Esophagus muscularis mucosa (tissue), 4 donors: Measurements from ENCODE around the gene LRMDA. TPM values are rescaled to one million over a fixed set of nuclear protein-coding genes. Genes with fewer than 3 reads are reported as not detected.

Source experiments
- DNase-seq: peaks from one replicate; pipeline ENCODE4 v3.0.0-alpha.2; 2017; ENCODE audit errors: extremely low spot score
- H3K27ac ChIP-seq, 4 donors: fragments of 200-600 bp; sonication (generic); replicated peaks in 1 of 4; 1 replicate in 3 of 4; 2 replicates in 1 of 4; pipeline ENCODE4 v1.5.1; 2016 to 2019; ENCODE audit warnings: mild to moderate bottlenecking in 1 of 4
- H3K27me3 ChIP-seq, 4 donors: fragments of 200-600 bp; sonication (generic); one replicate each; pipeline versions ENCODE4 v1.5.1 to v1.6.0; 2016 to 2019
- H3K36me3 ChIP-seq, 4 donors: fragments of 200-600 bp; sonication (generic); one replicate each; pipeline ENCODE4 v1.5.1; 2016 to 2019
- H3K4me1 ChIP-seq, 4 donors: fragments of 200-600 bp; sonication (generic); one replicate each; pipeline ENCODE4 v1.5.1; 2016 to 2019
- H3K4me3 ChIP-seq, 4 donors: fragments of 200-600 bp; sonication (generic); 1 replicate in 2 of 4; 2 replicates in 2 of 4; pipeline ENCODE4 v1.5.1; 2016 to 2019; ENCODE audit warnings: mild to moderate bottlenecking in 4 of 4, moderate library complexity in 1 of 4
- H3K9me3 ChIP-seq, 4 donors: fragments of 200-600 bp; sonication (generic); 1 replicate in 3 of 4; 2 replicates in 1 of 4; pipeline ENCODE4 v1.5.1; 2016 to 2019
- EP300 ChIP-seq: sonication (generic); formaldehyde crosslinking; IDR thresholded peaks from one replicate; pipeline ENCODE4 v1.6.1; 2017; ENCODE audit warnings: antibody characterized with exemption
- POLR2A ChIP-seq: fragments of 450-650 bp; IDR thresholded peaks from one replicate; pipeline ENCODE4 v1.6.1; 2017; ENCODE audit warnings: antibody characterized with exemption, moderate library complexity, mild to moderate bottlenecking, low read depth
- POLR2AphosphoS5 ChIP-seq, 2 donors: sonication (generic); formaldehyde crosslinking; IDR thresholded peaks; one replicate each; pipeline ENCODE4 v1.6.1; 2017; ENCODE audit warnings: antibody characterized with exemption in 2 of 2
- WGBS: methylation state at CpG from one replicate; pipeline ENCODE4 v1.1.5; 2018; 5-methylcytosine and 5-hydroxymethylcytosine counted together
- intact Hi-C: fragments of 100-400 bp; cut with DNase I; formaldehyde crosslinking; loops from one replicate; pipeline ENCODE4 v1.15.1; 2023
- total RNA-seq, 4 donors: library from RNA; depleted of rRNA; stranded (reverse); fragments of >200 nt; gene quantifications; one replicate each; pipeline versions ENCODE4 v1.1.0 to v1.2.1, GENCODE V29; 2016
- TF ChIP-seq, protein P1 (sequence below), 3 experiments: fragments of 200-600 bp in 2 of 3; fragments of 450-650 bp in 1 of 3; sonication (generic) in 2 of 3; IDR thresholded peaks; one replicate each; pipeline ENCODE4 v1.5.1; 2017 to 2019; ENCODE audit warnings: antibody characterized with exemption in 3 of 3, mild to moderate bottlenecking in 2 of 3, moderate library complexity in 1 of 3

Gene LRMDA
- total RNA-seq, 4 donors from 2014 or later, result 14.3 to 34.9 (median 26.5) TPM

DNA sequence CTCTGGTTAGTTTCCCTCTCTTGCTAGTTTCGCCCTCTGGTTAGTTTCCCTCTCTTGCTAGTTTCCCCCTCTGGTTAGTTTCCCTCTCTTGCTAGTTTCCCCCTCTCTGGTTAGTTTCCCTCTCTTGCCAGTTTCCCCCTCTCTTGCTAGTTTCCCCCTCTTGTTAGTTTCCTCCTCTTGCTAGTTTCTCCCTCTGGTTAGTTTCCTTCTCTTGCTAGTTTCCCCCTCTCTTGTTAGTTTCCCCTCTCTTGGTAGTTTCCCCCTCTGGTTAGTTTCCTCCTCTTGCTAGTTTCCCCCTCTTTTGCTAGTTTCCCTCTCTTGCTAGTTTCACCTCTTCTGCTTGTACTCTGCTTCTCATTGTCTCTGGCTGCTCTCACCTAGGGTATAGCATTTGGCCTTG is 613.8 kb downstream of the LRMDA start:
- intact Hi-C loops, result no loop called here
- 90% methylated on average over 1 of the region's 1 CpG for WGBS
- Histone ChIP-seq H3K27me3 (no peaks in the 10 kb centered on the region), H3K4me1 (peaks cover 0 to 4% (median 0%) of the 10 kb centered on the region in 4 donors), H3K4me3 (no peak overlapping the region), H3K9me3 (no peaks in the 10 kb centered on the region), H3K36me3 (no peaks in the 10 kb centered on the region), H3K27ac (no peak overlapping the region)
- no peak for DNase-seq
- TF ChIP-seq POLR2AphosphoS5 (IDR thresholded peaks at IDR 0.05) (no peak), EP300 (no peak), POLR2A (no peak)
- TF ChIP-seq, protein P1, sequence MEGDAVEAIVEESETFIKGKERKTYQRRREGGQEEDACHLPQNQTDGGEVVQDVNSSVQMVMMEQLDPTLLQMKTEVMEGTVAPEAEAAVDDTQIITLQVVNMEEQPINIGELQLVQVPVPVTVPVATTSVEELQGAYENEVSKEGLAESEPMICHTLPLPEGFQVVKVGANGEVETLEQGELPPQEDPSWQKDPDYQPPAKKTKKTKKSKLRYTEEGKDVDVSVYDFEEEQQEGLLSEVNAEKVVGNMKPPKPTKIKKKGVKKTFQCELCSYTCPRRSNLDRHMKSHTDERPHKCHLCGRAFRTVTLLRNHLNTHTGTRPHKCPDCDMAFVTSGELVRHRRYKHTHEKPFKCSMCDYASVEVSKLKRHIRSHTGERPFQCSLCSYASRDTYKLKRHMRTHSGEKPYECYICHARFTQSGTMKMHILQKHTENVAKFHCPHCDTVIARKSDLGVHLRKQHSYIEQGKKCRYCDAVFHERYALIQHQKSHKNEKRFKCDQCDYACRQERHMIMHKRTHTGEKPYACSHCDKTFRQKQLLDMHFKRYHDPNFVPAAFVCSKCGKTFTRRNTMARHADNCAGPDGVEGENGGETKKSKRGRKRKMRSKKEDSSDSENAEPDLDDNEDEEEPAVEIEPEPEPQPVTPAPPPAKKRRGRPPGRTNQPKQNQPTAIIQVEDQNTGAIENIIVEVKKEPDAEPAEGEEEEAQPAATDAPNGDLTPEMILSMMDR (IDR thresholded peaks at IDR 0.05), result no peak

DNA sequence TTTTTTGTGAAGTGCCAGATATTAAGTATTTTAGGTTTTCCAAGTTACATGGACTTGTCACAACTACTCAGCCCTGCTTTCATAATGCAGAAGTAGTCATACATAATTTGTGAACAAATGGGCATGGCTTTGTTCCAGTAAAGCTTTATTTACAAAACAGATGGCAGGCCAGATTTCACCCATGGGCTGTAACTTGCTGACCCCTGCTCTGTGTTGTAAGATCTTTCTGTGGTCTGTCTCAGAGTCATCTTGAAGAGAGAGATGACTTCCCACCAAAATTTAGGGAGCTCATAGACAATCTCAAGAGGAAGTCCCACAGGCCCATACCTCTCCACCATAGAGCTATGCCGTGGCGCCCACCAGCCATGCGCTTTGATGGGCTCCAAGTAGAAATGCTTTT is 616.1 kb downstream of the LRMDA start:
- no peak for DNase-seq
- H3K4me1 ChIP-seq, result peaks cover 0 to 11% (median 0%) of the 10 kb centered on the region in 4 donors
- no peaks in the 10 kb centered on the region for H3K36me3 ChIP-seq
- no peaks in the 10 kb centered on the region for H3K9me3 ChIP-seq
- no peak overlapping the region for H3K27ac ChIP-seq
- WGBS, result 98% methylated on average over 3 of the region's 3 CpGs
- TF ChIP-seq POLR2A, result no peak
- TF ChIP-seq POLR2AphosphoS5 (IDR thresholded peaks at IDR 0.05), result no peak
- TF ChIP-seq, protein P1 (IDR thresholded peaks at IDR 0.05), result no peak
- no peak for TF ChIP-seq EP300
- intact Hi-C loops, result no loop called here
- no peak overlapping the region for H3K4me3 ChIP-seq
- no peaks in the 10 kb centered on the region for H3K27me3 ChIP-seq

DNA sequence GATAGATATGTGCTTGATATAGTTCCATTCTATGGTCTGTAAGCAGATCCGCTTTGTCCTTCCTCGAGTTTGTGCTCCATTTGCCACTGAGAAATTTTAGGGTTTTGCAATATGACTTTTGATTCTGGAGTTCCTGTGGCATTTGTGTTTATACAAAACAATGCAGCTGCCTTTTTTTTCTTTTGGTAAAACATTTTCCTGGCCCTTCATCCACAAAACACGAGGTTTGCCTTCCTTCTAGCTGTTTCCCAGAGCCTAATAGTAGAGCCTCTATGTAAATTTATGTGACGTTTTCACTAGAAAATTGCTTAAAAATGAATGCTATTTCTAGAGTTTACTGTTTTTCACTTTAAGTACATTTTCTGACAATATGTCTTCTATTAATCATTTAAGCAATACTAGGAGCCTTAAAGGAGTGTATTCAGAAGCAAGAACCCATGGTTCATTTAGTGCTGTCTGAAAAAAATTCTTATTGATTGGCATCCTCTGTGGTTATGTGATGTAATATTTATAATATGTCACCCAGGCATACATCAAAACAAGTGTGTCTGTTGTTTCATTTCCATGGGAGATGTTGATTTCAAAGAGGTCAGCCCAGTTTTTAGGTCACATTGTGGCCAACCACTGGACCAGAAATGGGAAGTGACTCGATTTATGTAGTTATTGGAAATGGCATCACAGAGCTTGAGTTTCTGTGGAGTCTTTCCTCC is 618.3 kb downstream of the LRMDA start:
- no peak overlapping the region for H3K4me3 ChIP-seq
- H3K4me1 ChIP-seq, result peaks cover 0 to 11% (median 0%) of the 10 kb centered on the region in 4 donors
- no peak for DNase-seq
- no peak for TF ChIP-seq POLR2A
- no peak for TF ChIP-seq EP300
- TF ChIP-seq, protein P1 (IDR thresholded peaks at IDR 0.05), result no peak
- no peak for TF ChIP-seq POLR2AphosphoS5 (IDR thresholded peaks at IDR 0.05)
- H3K27ac ChIP-seq, result no peak overlapping the region
- H3K9me3 ChIP-seq, result no peaks in the 10 kb centered on the region
- WGBS, result 81% methylated on average over 5 of the region's 5 CpGs
- intact Hi-C loops, result no loop called here
- no peaks in the 10 kb centered on the region for H3K27me3 ChIP-seq
- no peaks in the 10 kb centered on the region for H3K36me3 ChIP-seq

DNA sequence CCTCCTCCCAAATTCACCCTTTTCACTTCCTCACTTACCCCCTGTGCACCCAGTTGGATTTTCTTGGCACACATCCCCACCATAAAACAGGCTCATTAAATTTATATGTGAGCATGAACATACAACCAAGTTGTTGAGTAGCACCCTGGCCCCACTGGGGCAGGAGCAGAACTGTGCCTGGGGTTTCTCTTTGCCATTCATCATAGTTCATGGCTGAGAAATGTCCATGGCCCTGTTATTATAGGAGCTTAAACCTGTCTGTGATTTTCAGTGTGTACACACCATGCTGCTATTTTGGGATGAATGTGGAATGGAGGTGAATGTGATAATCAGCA is 618.8 kb downstream of the LRMDA start:
- peaks cover 0 to 11% (median 0%) of the 10 kb centered on the region in 4 donors for H3K4me1 ChIP-seq
- H3K27ac ChIP-seq, result no peak overlapping the region
- H3K36me3 ChIP-seq, result no peaks in the 10 kb centered on the region
- no peak overlapping the region for H3K4me3 ChIP-seq
- no peak for DNase-seq
- TF ChIP-seq POLR2A (no peak), POLR2AphosphoS5 (IDR thresholded peaks at IDR 0.05) (no peak), EP300 (no peak)
- TF ChIP-seq, protein P1 (IDR thresholded peaks at IDR 0.05), result no peak
- intact Hi-C loops, result no loop called here
- no peaks in the 10 kb centered on the region for H3K27me3 ChIP-seq
- H3K9me3 ChIP-seq, result no peaks in the 10 kb centered on the region
